Prostate gland (tissue), 2 donors: Measurements from ENCODE around the gene CAMKK2.

ENCODE experiments used
- CTCF ChIP-seq, 4 experiments: fragments of 200-600 bp in 2 of 4; fragments of 450-650 bp in 2 of 4; sonication (generic) in 2 of 4; IDR thresholded peaks; 1 replicate in 3 of 4; 2 replicates in 1 of 4; pipeline ENCODE4 v1.5.1; 2016 to 2019; ENCODE audit warnings: antibody characterized with exemption in 4 of 4, mild to moderate bottlenecking in 2 of 4, moderate library complexity in 2 of 4
- POLR2AphosphoS5 ChIP-seq: sonication (generic); formaldehyde crosslinking; IDR thresholded peaks from one replicate; pipeline ENCODE4 v1.6.1; 2017; ENCODE audit warnings: antibody characterized with exemption

- peak in 2 of 4 experiments; percentile 32 to 34 for TF ChIP-seq CTCF (IDR thresholded peaks at IDR 0.05)
- peak; percentile 75 for TF ChIP-seq POLR2AphosphoS5
These were observed 69.2 kb downstream of the CAMKK2 start for GRCh38 chr12:121227294-121227693.
